CD4-positive, alpha-beta memory T cell (primary cell): ENCODE measurements around the gene OBSCN. TPM values are rescaled to one million over a fixed set of nuclear protein-coding genes. Genes with fewer than 3 reads are reported as not detected.
A peak's percentile ranks its signal among the peaks of the same experiment; 100 is the strongest.

Source experiments
- CTCF ChIA-PET: fragments of 350-600 bp; sonication (Branson Sonifier 250); formaldehyde crosslinking; loops from one replicate; lab custom pipeline; 2021; ENCODE audit warnings: inconsistent platforms; ENCODE audit not compliant: partially characterized antibody; lab: Charles Lee
- POLR2A ChIA-PET: fragments of 350-600 bp; sonication (Branson Sonifier 250); formaldehyde crosslinking; loops from one replicate; lab custom pipeline; 2021; ENCODE audit not compliant: partially characterized antibody; lab: Charles Lee
- DNase-seq, 5 donors: peaks; one replicate each; pipeline versions ENCODE4 v3.0.0 to v3.0.0-alpha.2; 2020 to 2022; ENCODE audit warnings: mixed read lengths in 1 of 5
- H3K27ac ChIP-seq: one replicate; pipeline ENCODE4 v1.7.0; 2013; ENCODE audit warnings: low read depth, low read length
- H3K27me3 ChIP-seq: 2 replicates; pipeline ENCODE4 v1.7.0; 2013; ENCODE audit warnings: mild to moderate bottlenecking, low read length, moderate library complexity; ENCODE audit not compliant: insufficient read depth
- H3K36me3 ChIP-seq: 2 replicates; pipeline ENCODE4 v1.7.0; 2013; ENCODE audit warnings: mild to moderate bottlenecking, low read length, moderate library complexity; ENCODE audit not compliant: insufficient read depth
- H3K4me1 ChIP-seq: 2 replicates; pipeline ENCODE4 v1.7.0; 2013; ENCODE audit warnings: mild to moderate bottlenecking, low read length, moderate library complexity; ENCODE audit not compliant: insufficient read depth
- H3K4me3 ChIP-seq, 2 donors: one replicate each; pipeline ENCODE4 v1.7.0; 2013; ENCODE audit warnings: low read length in 2 of 2, mild to moderate bottlenecking in 1 of 2
- H3K9me3 ChIP-seq, 2 donors: one replicate each; pipeline ENCODE4 v1.7.0; 2013; ENCODE audit warnings: low read length in 2 of 2, control low read depth in 1 of 2; ENCODE audit not compliant: control insufficient read depth in 1 of 2
- H3K27ac Mint-ChIP-seq, 7 donors: one replicate each; pipeline ENCODE4 v1.8.0; 2020 to 2021; ENCODE audit warnings: mixed read lengths in 7 of 7, mild to moderate bottlenecking in 6 of 7, inconsistent platforms in 3 of 7, moderate library complexity in 3 of 7
- H3K27me3 Mint-ChIP-seq, 2 donors: one replicate each; pipeline ENCODE4 v1.8.0; 2020 to 2021; ENCODE audit warnings: mixed read lengths in 2 of 2
- H3K36me3 Mint-ChIP-seq, 2 donors: one replicate each; pipeline ENCODE4 v1.8.0; 2020 to 2021; ENCODE audit warnings: mixed read lengths in 2 of 2, inconsistent platforms in 1 of 2, mild to moderate bottlenecking in 1 of 2
- H3K4me1 Mint-ChIP-seq, 4 donors: one replicate each; pipeline ENCODE4 v1.8.0; 2020 to 2021; ENCODE audit warnings: mixed read lengths in 4 of 4, mild to moderate bottlenecking in 1 of 4
- H3K4me3 Mint-ChIP-seq, 8 donors: one replicate each; pipeline ENCODE4 v1.8.0; 2020 to 2021; ENCODE audit warnings: mixed read lengths in 8 of 8, mild to moderate bottlenecking in 7 of 8, moderate library complexity in 6 of 8, inconsistent platforms in 3 of 8
- H3K9me3 Mint-ChIP-seq, 8 donors: one replicate each; pipeline ENCODE4 v1.8.0; 2020 to 2021; ENCODE audit warnings: mixed read lengths in 8 of 8, mild to moderate bottlenecking in 5 of 8, inconsistent platforms in 3 of 8, moderate library complexity in 1 of 8
- intact Hi-C: fragments of 100-400 bp; cut with micrococcal nuclease; formaldehyde crosslinking; loops from one replicate; pipeline ENCODE4 v1.15.1; 2023
- polyA plus RNA-seq, 2 donors: library from polyadenylated mRNA; unstranded; fragments of 300-500 nt; fragmentation: Illumina TruSeq; gene quantifications; one replicate each; pipeline ENCODE4 v1.2.3, GENCODE V29; 2021
- total RNA-seq, 2 experiments: library from RNA; stranded (reverse); gene quantifications; one replicate each; pipeline ENCODE4 v1.2.3, GENCODE V29; 2021

Gene OBSCN
- total and polyA plus RNA-seq, 4 experiments from 2014 or later, result 0.19 to 91.4 (median 39.8) TPM

DNA sequence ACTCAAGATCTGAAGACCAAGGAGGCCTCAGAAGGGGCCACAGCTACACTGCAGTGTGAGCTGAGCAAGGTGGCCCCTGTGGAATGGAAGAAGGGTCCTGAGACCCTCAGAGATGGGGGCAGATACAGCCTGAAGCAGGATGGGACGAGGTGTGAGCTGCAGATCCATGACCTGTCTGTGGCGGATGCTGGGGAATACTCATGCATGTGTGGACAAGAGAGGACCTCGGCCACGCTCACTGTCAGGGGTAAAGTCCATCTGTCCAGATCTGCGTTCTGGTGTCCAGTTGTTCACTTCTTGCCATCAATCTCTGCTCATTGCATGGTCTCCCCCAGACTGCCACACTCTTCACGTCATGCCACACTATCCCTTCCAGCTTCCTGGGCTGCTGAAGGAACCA, 90.6 kb downstream of the OBSCN start:
- H3K9me3 ChIP-seq, result peaks cover 0 to 18% of the 10 kb centered on the region in 2 donors
- Mint-ChIP-seq H3K27me3 (no peaks in the 10 kb centered on the region), H3K4me3 (no peak overlapping the region), H3K9me3 (peaks cover 0 to 51% (median 37%) of the 10 kb centered on the region in 8 donors), H3K4me1 (no peaks in the 10 kb centered on the region), H3K27ac (no peak overlapping the region), H3K36me3 (peaks cover 49 to 90% of the 10 kb centered on the region in 2 donors)
- H3K4me1 ChIP-seq, result no peaks in the 10 kb centered on the region
- no peak overlapping the region for H3K27ac ChIP-seq
- CTCF ChIA-PET, result no interaction called here
- POLR2A ChIA-PET, result no interaction called here
- H3K27me3 ChIP-seq, result no peaks in the 10 kb centered on the region
- no peaks in the 10 kb centered on the region for H3K36me3 ChIP-seq
- no peak overlapping the region for H3K4me3 ChIP-seq
- intact Hi-C loops, result no loop called here
- no peak for DNase-seq

DNA sequence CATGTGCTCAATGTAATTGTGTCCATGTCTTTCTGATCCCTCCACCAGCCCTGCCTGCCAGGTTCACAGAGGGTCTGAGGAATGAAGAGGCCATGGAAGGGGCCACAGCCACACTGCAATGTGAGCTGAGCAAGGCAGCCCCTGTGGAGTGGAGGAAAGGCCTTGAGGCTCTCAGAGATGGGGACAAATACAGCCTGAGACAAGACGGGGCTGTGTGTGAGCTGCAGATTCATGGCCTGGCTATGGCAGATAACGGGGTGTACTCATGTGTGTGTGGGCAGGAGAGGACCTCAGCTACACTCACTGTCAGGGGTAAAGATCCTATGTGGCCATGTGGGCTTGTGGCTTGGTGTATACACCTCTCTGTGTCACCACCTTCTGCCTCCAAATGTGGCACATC, 91.4 kb downstream of the OBSCN start:
- H3K4me1 Mint-ChIP-seq, result no peaks in the 10 kb centered on the region
- H3K27ac ChIP-seq, result no peak overlapping the region
- H3K27me3 Mint-ChIP-seq, result no peaks in the 10 kb centered on the region
- POLR2A ChIA-PET, result no interaction called here
- no peak overlapping the region for H3K4me3 Mint-ChIP-seq
- H3K27ac Mint-ChIP-seq, result peak overlapping the region in 1 of 7 donors; percentile 48
- CTCF ChIA-PET, result no interaction called here
- DNase-seq, result no peak
- H3K9me3 Mint-ChIP-seq, result peaks cover 0 to 57% (median 40%) of the 10 kb centered on the region in 8 donors
- intact Hi-C loops, result no loop called here
- H3K36me3 ChIP-seq, result no peaks in the 10 kb centered on the region
- H3K4me1 ChIP-seq, result no peaks in the 10 kb centered on the region
- peaks cover 48 to 89% of the 10 kb centered on the region in 2 donors for H3K36me3 Mint-ChIP-seq
- H3K9me3 ChIP-seq, result peaks cover 0 to 18% of the 10 kb centered on the region in 2 donors
- H3K27me3 ChIP-seq, result no peaks in the 10 kb centered on the region
- H3K4me3 ChIP-seq, result no peak overlapping the region

DNA sequence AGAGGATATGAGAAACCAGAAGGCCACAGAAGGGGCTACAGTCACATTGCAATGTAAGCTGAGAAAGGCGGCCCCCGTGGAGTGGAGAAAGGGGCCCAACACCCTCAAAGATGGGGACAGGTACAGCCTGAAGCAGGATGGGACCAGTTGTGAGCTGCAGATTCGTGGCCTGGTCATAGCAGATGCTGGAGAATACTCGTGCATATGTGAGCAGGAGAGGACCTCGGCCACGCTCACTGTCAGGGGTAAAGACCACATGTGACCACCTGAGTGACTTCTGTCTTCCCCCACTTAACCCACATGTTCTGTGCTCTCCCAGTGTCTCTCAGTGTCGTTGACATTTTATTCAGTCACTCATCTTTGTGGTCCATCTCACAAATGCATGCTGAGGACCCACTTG, 92.1 kb downstream of the OBSCN start:
- peaks cover 0 to 18% of the 10 kb centered on the region in 2 donors for H3K9me3 ChIP-seq
- H3K27ac Mint-ChIP-seq, result no peak overlapping the region
- H3K36me3 Mint-ChIP-seq, result peaks cover 48 to 89% of the 10 kb centered on the region in 2 donors
- no peak for DNase-seq
- H3K27me3 Mint-ChIP-seq, result no peaks in the 10 kb centered on the region
- intact Hi-C loops, result no loop called here
- POLR2A ChIA-PET, result no interaction called here
- H3K36me3 ChIP-seq, result no peaks in the 10 kb centered on the region
- H3K9me3 Mint-ChIP-seq, result peaks cover 0 to 63% (median 43%) of the 10 kb centered on the region in 8 donors
- H3K27me3 ChIP-seq, result no peaks in the 10 kb centered on the region
- no peak overlapping the region for H3K4me3 Mint-ChIP-seq
- H3K27ac ChIP-seq, result no peak overlapping the region
- no peaks in the 10 kb centered on the region for H3K4me1 Mint-ChIP-seq
- CTCF ChIA-PET, result no interaction called here
- H3K4me3 ChIP-seq, result no peak overlapping the region
- H3K4me1 ChIP-seq, result no peaks in the 10 kb centered on the region

DNA sequence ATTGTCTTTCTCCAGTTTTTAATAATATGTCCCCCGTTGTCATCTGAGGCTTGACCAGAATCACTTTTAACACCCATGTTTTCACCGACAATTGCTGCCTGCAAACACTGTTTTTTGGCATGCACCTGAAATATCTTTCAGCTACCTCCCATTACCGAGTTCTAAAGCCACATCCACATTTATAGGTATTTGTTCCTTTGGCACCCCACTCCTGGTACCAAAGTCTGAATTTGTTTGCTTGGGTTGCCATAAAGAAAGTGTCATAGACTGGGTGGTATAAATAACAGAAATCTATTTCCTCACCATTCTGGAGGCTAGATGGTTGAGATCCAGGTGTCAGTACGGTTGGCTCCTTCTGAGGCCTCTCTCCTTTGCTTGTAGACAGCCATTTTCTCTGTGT, 94.2 kb downstream of the OBSCN start:
- no peak for DNase-seq
- H3K27me3 ChIP-seq, result no peaks in the 10 kb centered on the region
- H3K9me3 Mint-ChIP-seq, result peaks cover 0 to 62% (median 41%) of the 10 kb centered on the region in 8 donors
- no peaks in the 10 kb centered on the region for H3K4me1 ChIP-seq
- CTCF ChIA-PET, result no interaction called here
- POLR2A ChIA-PET, result no interaction called here
- H3K27me3 Mint-ChIP-seq, result no peaks in the 10 kb centered on the region
- H3K36me3 Mint-ChIP-seq, result peaks cover 45 to 73% of the 10 kb centered on the region in 2 donors
- H3K36me3 ChIP-seq, result no peaks in the 10 kb centered on the region
- intact Hi-C loops, result no loop called here
- H3K27ac ChIP-seq, result no peak overlapping the region
- no peak overlapping the region for H3K4me3 ChIP-seq
- H3K9me3 ChIP-seq, result peaks cover 0 to 18% of the 10 kb centered on the region in 2 donors
- peak overlapping the region in 1 of 8 donors; percentile 41 for H3K4me3 Mint-ChIP-seq
- peaks cover 0 to 2% (median 0%) of the 10 kb centered on the region in 4 donors for H3K4me1 Mint-ChIP-seq
- H3K27ac Mint-ChIP-seq, result no peak overlapping the region

DNA sequence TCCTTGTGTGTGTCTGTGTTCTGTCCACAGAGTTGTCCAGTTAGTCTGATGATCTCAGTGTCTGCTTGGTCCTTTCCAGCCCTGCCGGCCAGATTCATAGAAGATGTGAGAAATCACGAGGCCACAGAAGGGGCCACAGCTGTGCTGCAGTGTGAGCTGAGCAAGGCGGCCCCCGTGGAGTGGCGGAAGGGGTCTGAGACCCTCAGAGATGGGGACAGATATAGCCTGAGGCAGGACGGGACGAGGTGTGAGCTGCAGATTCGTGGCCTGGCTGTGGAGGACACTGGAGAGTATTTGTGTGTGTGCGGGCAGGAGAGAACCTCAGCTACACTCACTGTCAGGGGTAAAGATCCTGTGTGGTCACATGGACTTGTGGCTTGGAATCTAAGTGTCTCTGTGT, 95.8 kb downstream of the OBSCN start:
- peaks cover 37 to 58% of the 10 kb centered on the region in 2 donors for H3K36me3 Mint-ChIP-seq

DNA sequence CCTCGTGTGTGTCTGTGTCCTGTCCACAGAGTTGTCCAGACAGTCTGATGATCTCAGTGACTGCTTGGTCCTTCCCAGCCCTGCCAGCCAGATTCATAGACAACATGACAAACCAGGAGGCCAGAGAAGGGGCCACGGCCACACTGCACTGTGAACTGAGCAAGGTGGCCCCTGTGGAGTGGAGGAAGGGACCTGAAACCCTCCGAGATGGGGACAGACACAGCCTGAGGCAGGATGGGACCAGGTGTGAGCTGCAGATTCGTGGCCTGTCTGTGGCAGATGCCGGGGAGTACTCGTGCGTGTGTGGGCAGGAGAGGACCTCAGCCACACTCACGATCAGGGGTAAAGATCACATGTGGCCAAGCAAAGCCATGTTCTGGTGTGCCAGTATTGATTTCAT, 96.4 kb downstream of the OBSCN start:
- Mint-ChIP-seq H3K4me1 (peaks cover 0 to 2% (median 0%) of the 10 kb centered on the region in 4 donors), H3K9me3 (peaks cover 0 to 52% (median 34%) of the 10 kb centered on the region in 8 donors), H3K27ac (no peak overlapping the region), H3K27me3 (no peaks in the 10 kb centered on the region), H3K36me3 (peaks cover 34 to 52% of the 10 kb centered on the region in 2 donors), H3K4me3 (no peak overlapping the region)
- DNase-seq, result no peak
- intact Hi-C loops, result no loop called here
- Histone ChIP-seq H3K9me3 (peaks cover 0 to 18% of the 10 kb centered on the region in 2 donors), H3K4me1 (no peaks in the 10 kb centered on the region), H3K27me3 (no peaks in the 10 kb centered on the region), H3K36me3 (no peaks in the 10 kb centered on the region), H3K27ac (no peak overlapping the region), H3K4me3 (no peak overlapping the region)
- ChIA-PET POLR2A (no interaction called here), CTCF (no interaction called here)

More for the DNA sequence above, 95.8 kb downstream of the OBSCN start:
- Histone ChIP-seq H3K27me3 (no peaks in the 10 kb centered on the region), H3K4me3 (no peak overlapping the region), H3K27ac (no peak overlapping the region), H3K9me3 (peaks cover 0 to 18% of the 10 kb centered on the region in 2 donors), H3K4me1 (no peaks in the 10 kb centered on the region), H3K36me3 (no peaks in the 10 kb centered on the region)
- peaks cover 0 to 53% (median 35%) of the 10 kb centered on the region in 8 donors for H3K9me3 Mint-ChIP-seq
- intact Hi-C loops, result no loop called here
- H3K4me1 Mint-ChIP-seq, result peaks cover 0 to 2% (median 0%) of the 10 kb centered on the region in 4 donors
- ChIA-PET POLR2A (no interaction called here), CTCF (no interaction called here)
- H3K4me3 Mint-ChIP-seq, result no peak overlapping the region
- no peaks in the 10 kb centered on the region for H3K27me3 Mint-ChIP-seq
- no peak for DNase-seq
- no peak overlapping the region for H3K27ac Mint-ChIP-seq

DNA sequence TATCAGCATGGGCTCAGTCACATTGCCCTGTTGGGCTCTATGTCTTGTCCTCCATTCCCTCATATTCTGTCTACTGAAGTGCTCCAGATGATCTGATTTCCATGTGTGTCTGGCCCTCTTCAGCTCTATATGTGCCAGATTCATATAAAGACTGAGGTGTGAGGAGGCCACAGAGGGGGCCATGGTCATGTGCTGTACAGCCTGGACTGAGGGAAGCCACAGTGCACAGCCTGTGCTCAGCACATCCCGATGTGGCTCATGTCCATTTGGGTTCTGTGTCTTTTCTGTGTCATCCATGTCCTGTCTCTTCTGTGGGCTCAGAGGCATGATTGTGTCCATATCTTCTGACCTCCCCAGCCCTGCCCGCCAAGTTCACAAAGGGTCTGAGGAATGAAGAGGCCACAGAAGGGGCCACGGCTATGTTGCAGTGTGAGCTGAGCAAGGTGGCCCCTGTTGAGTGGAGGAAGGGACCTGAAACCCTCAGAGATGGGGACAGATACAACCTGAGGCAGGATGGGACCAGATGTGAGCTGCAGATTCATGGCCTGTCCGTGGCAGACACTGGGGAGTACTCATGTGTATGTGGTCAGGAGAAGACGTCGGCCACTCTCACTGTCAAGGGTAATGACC, 97.0 kb downstream of the OBSCN start:
- intact Hi-C loops, result no loop called here
- H3K27ac ChIP-seq, result no peak overlapping the region
- H3K9me3 Mint-ChIP-seq, result peaks cover 0 to 47% (median 33%) of the 10 kb centered on the region in 8 donors
- H3K4me3 Mint-ChIP-seq, result no peak overlapping the region
- H3K27me3 Mint-ChIP-seq, result no peaks in the 10 kb centered on the region
- H3K27ac Mint-ChIP-seq, result no peak overlapping the region
- no peaks in the 10 kb centered on the region for H3K4me1 ChIP-seq
- no peak for DNase-seq
- H3K9me3 ChIP-seq, result peaks cover 0 to 18% of the 10 kb centered on the region in 2 donors
- no peaks in the 10 kb centered on the region for H3K36me3 ChIP-seq
- H3K36me3 Mint-ChIP-seq, result peaks cover 30 to 45% of the 10 kb centered on the region in 2 donors
- peaks cover 0 to 2% (median 0%) of the 10 kb centered on the region in 4 donors for H3K4me1 Mint-ChIP-seq
- H3K4me3 ChIP-seq, result no peak overlapping the region
- ChIA-PET POLR2A (no interaction called here), CTCF (no interaction called here)
- no peaks in the 10 kb centered on the region for H3K27me3 ChIP-seq
